NCI-H524 treated with DMSO at 0.1 percent for 48 hours (cell line): ENCODE results near the gene C16orf92.

Experiments
- DNase-seq: peaks from one replicate; lab custom pipeline; 2025; lab: John Stamatoyannopoulos, UW

The C16orf92 gene

GRCh38 chr16:30060836-30061554 is 38.0 kb downstream of the C16orf92 start:
- DNase-seq, result peak; percentile 57

- no peak for DNase-seq
Measured at GRCh38 chr16:30063278-30063892, 40.4 kb downstream of the C16orf92 start.

- peak; percentile 63 for DNase-seq
Measured at GRCh38 chr16:30063893-30064728, 41.1 kb downstream of the C16orf92 start.

DNA sequence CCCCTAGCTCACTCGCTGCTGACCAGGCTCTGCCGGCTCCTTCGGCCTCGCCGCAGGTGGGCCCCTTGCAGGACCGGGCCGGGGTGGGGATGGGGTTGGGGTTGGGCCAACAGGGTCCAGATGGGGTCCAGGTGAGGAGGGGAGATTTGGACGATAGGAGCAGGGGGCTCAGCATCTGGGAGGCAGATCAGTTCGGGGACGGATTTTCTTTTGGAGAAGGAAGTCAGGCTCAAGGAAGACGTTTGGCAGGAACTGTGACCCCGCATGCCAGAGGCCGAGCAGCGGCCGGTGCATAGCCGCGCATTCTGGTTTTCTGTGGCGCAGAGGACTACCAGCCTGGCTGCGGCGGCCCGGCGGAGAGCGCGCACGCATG is 41.7 kb downstream of the C16orf92 start:
- DNase-seq, result no peak

GRCh38 chr16:30065102-30065942 is 42.3 kb downstream of the C16orf92 start, which contains the start of gene ALDOA:
Gene ALDOA (plus strand): TSS chr16:30065760. CDS start chr16:30066898, 1,138 bp downstream.
- DNase-seq, result peak; percentile 88

GRCh38 chr16:30065943-30066760 is 43.2 kb downstream of the C16orf92 start:
- no peak for DNase-seq

DNA sequence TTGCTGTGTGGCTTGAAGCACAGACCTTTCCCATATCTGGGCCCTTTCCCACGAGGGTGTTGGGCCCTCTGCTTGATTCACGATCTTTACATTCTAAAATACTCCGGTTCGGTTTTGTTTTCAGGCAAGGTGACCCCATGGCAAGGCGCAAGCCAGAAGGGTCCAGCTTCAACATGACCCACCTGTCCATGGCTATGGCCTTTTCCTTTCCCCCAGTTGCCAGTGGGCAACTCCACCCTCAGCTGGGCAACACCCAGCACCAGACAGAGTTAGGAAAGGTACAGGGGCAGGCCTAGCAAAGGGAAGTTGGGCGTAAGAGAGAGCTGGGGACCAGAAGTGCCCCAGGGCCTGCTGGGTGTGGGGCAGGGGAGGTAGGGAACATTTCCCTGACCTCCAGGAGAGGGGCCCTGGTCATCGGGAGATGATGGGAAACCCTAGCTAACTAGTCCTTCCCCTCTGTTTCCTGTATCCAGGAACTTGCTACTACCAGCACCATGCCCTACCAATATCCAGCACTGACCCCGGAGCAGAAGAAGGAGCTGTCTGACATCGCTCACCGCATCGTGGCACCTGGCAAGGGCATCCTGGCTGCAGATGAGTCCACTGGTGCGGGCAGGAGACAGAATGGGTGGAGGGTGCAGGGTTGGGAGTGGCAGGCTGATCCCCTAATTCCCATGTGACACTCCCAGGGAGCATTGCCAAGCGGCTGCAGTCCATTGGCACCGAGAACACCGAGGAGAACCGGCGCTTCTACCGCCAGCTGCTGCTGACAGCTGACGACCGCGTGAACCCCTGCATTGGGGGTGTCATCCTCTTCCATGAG is 44.0 kb downstream of the C16orf92 start:
- DNase-seq, result no peak

- DNase-seq, result no peak
Measured at GRCh38 chr16:30067584-30067916, 44.6 kb downstream of the C16orf92 start.

DNA sequence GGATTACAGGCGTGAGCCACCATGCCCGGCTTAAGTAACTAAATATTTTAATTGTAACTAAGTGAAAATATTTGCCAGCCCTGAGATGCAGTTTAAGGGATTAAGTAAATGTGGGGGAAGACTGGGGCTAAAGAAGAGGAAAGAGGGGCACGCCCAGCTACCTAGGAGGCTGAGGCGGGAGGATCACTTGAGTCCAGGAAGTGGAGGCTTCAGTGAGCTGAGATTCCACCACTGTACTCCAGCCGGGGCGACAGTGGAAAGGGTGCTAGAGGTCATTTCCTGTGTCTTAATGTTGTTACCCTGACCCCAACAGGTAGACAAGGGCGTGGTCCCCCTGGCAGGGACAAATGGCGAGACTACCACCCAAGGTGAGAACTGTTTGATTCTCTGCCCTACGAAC is 45.3 kb downstream of the C16orf92 start:
- DNase-seq, result no peak

- no peak for DNase-seq
Measured at GRCh38 chr16:30068750-30069610, 46.0 kb downstream of the C16orf92 start.

DNA sequence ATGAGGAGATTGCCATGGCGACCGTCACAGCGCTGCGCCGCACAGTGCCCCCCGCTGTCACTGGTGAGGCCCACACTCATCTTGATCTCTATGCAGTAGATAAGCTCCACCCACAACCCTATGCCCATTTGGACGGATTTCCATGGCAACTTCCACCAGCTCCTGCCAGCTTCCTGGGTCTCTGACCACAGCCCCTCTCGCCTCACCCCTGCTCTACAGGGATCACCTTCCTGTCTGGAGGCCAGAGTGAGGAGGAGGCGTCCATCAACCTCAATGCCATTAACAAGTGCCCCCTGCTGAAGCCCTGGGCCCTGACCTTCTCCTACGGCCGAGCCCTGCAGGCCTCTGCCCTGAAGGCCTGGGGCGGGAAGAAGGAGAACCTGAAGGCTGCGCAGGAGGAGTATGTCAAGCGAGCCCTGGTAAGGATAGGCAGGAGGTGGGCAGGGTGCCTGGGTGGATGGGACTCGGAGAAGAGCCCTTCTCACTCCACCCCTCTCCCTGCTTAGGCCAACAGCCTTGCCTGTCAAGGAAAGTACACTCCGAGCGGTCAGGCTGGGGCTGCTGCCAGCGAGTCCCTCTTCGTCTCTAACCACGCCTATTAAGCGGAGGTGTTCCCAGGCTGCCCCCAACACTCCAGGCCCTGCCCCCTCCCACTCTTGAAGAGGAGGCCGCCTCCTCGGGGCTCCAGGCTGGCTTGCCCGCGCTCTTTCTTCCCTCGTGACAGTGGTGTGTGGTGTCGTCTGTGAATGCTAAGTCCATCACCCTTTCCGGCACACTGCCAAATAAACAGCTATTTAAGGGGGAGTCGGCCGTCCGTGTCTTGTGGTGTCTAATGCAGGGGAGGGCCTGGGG is 46.8 kb downstream of the C16orf92 start:
- DNase-seq, result no peak

GRCh38 chr16:30070490-30070889 is 47.5 kb downstream of the C16orf92 start:
- DNase-seq, result no peak
